Neural cell (in vitro differentiated cells): Measurements from ENCODE around the gene KIF22. TPM values are rescaled to one million over a fixed set of nuclear protein-coding genes. Genes with fewer than 3 reads are reported as not detected.

Source experiments
- H2AFZ ChIP-seq: fragments of 200-600, 300-800 bp; sonication (generic), shearing (Covaris generic); 2 replicates; pipeline ENCODE4 v1.6.0; 2014; ENCODE audit warnings: low read depth, mild to moderate bottlenecking, antibody characterized with exemption, low read length, moderate library complexity
- H3F3A ChIP-seq: fragments of 200-600 bp; shearing (Covaris generic); 2 replicates; pipeline ENCODE4 v1.6.1; 2016; ENCODE audit warnings: mild to moderate bottlenecking, moderate library complexity, mixed read lengths, antibody characterized with exemption, low read length; ENCODE audit not compliant: insufficient read depth, poor library complexity, severe bottlenecking
- H3K27ac ChIP-seq: fragments of 200-600, 300-800 bp; sonication (generic), shearing (Covaris generic); 2 replicates; pipeline ENCODE4 v1.5.1; 2014; ENCODE audit warnings: mild to moderate bottlenecking, low read length, moderate library complexity
- H3K27me3 ChIP-seq: fragments of 300-800, 200-600 bp; sonication (generic), shearing (Covaris generic); 2 replicates; pipeline ENCODE4 v1.6.0; 2014; ENCODE audit warnings: mild to moderate bottlenecking, low read depth, low read length, moderate library complexity; ENCODE audit not compliant: insufficient read depth
- H3K36me3 ChIP-seq: fragments of 300-800, 200-600 bp; sonication (generic), shearing (Covaris generic); 2 replicates; pipeline ENCODE4 v1.5.1; 2014; ENCODE audit warnings: mild to moderate bottlenecking, antibody characterized with exemption, low read length, moderate library complexity; ENCODE audit not compliant: insufficient read depth
- H3K4me2 ChIP-seq: fragments of 300-800, 200-600 bp; sonication (generic), shearing (Covaris generic); 2 replicates; pipeline ENCODE4 v1.6.0; 2014; ENCODE audit warnings: mild to moderate bottlenecking, low read length
- H3K4me3 ChIP-seq: fragments of 300-800, 200-600 bp; sonication (generic), shearing (Covaris generic); 2 replicates; pipeline ENCODE4 v1.5.1; 2014; ENCODE audit warnings: mild to moderate bottlenecking, low read length, moderate library complexity
- H3K79me2 ChIP-seq: fragments of 200-600 bp; shearing (Covaris generic); replicated peaks from 2 replicates; pipeline ENCODE4 v1.6.0; 2014; ENCODE audit warnings: mild to moderate bottlenecking, low read length, moderate library complexity; ENCODE audit not compliant: insufficient read depth
- H3K9ac ChIP-seq: fragments of 300-800, 200-600 bp; sonication (generic), shearing (Covaris generic); 2 replicates; pipeline ENCODE4 v1.6.1; 2016; ENCODE audit warnings: mild to moderate bottlenecking, low read length, mixed read lengths
- H3K9me2 ChIP-seq: fragments of 200-600 bp; shearing (Covaris generic); 2 replicates; pipeline ENCODE4 v1.6.1; 2016; ENCODE audit warnings: mild to moderate bottlenecking, low read length, mixed read lengths; ENCODE audit not compliant: insufficient read depth
- H3K9me3 ChIP-seq: fragments of 200-600, 300-800 bp; sonication (generic), shearing (Covaris generic); 2 replicates; pipeline ENCODE4 v1.6.1; 2016; ENCODE audit warnings: mild to moderate bottlenecking, mixed run types, low read length, moderate library complexity, mixed read lengths
- H4K20me1 ChIP-seq: fragments of 200-600 bp; shearing (Covaris generic); 2 replicates; pipeline ENCODE4 v1.6.1; 2016; ENCODE audit warnings: mild to moderate bottlenecking, mixed run types; ENCODE audit not compliant: insufficient read depth
- CTCF ChIP-seq: fragments of 450-650 bp; IDR thresholded peaks from 2 replicates; pipeline ENCODE4 v1.5.1; 2014; ENCODE audit warnings: antibody characterized with exemption, mild to moderate bottlenecking, moderate library complexity; ENCODE audit not compliant: poor library complexity, severe bottlenecking
- EP300 ChIP-seq: fragments of 450-650 bp; conservative IDR thresholded peaks from 2 replicates; pipeline ENCODE4 v1.6.1; 2014; ENCODE audit warnings: antibody characterized with exemption, mild to moderate bottlenecking, moderate library complexity; ENCODE audit not compliant: poor library complexity, severe bottlenecking
- EZH2 ChIP-seq: fragments of 200-600, 300-800 bp; shearing (Covaris generic), sonication (generic); IDR thresholded peaks from 2 replicates; pipeline ENCODE4 v1.6.1; 2014; ENCODE audit warnings: antibody characterized with exemption, low read length, borderline replicate concordance, mild to moderate bottlenecking; ENCODE audit not compliant: insufficient read depth, poor library complexity, severe bottlenecking
- MXI1 ChIP-seq: fragments of 450-650 bp; conservative IDR thresholded peaks from 2 replicates; pipeline ENCODE4 v1.6.1; 2014; ENCODE audit warnings: antibody characterized with exemption, mild to moderate bottlenecking; ENCODE audit not compliant: poor library complexity, severe bottlenecking
- POLR2AphosphoS5 ChIP-seq: IDR thresholded peaks from 2 replicates; pipeline ENCODE4 v1.6.1; 2012
- RAD21 ChIP-seq: fragments of 450-650 bp; conservative IDR thresholded peaks from 2 replicates; pipeline ENCODE4 v1.6.1; 2014; ENCODE audit warnings: antibody characterized with exemption, mild to moderate bottlenecking, moderate library complexity
- REST ChIP-seq: IDR thresholded peaks from 2 replicates; pipeline ENCODE4 v1.6.1; 2012; ENCODE audit warnings: borderline replicate concordance
- SMC3 ChIP-seq: fragments of 450-650 bp; conservative IDR thresholded peaks from 2 replicates; pipeline ENCODE4 v1.6.1; 2014; ENCODE audit warnings: antibody characterized with exemption, mild to moderate bottlenecking, moderate library complexity; ENCODE audit not compliant: poor library complexity
- TAF1 ChIP-seq: IDR thresholded peaks from 2 replicates; pipeline ENCODE4 v1.6.1; 2012; ENCODE audit warnings: low read depth
- polyA plus RNA-seq: library from polyadenylated mRNA; depleted of rRNA; stranded (reverse); fragments of >200 nt; gene quantifications from 2 replicates; pipeline ENCODE4 v1.2.3, GENCODE V29; 2014

KIF22 gene
- polyA plus RNA-seq, 1 donor from 2014 or later, result 81.1 TPM

GRCh38 chr16:29845656-29846055 lies 55.1 kb downstream of the KIF22 start:
- no peak overlapping the region for H3K4me2 ChIP-seq
- H2AFZ ChIP-seq, result no peak overlapping the region
- H3F3A ChIP-seq, result no peaks in the 10 kb centered on the region
- no peaks in the 10 kb centered on the region for H3K27me3 ChIP-seq
- no peaks in the 10 kb centered on the region for H4K20me1 ChIP-seq
- no peak overlapping the region for H3K27ac ChIP-seq
- H3K36me3 ChIP-seq, result no peaks in the 10 kb centered on the region
- no peaks in the 10 kb centered on the region for H3K9me3 ChIP-seq
- H3K9ac ChIP-seq, result no peak overlapping the region
- H3K4me3 ChIP-seq, result no peak overlapping the region
- no peaks in the 10 kb centered on the region for H3K79me2 ChIP-seq
- H3K9me2 ChIP-seq, result no peaks in the 10 kb centered on the region
- TF ChIP-seq CTCF, result no peak
- no peak for TF ChIP-seq MXI1
- no peak for TF ChIP-seq EZH2
- no peak for TF ChIP-seq SMC3
- no peak for TF ChIP-seq EP300
- no peak for TF ChIP-seq RAD21
- TF ChIP-seq TAF1, result no peak
- TF ChIP-seq REST, result no peak
- no peak for TF ChIP-seq POLR2AphosphoS5

- Histone ChIP-seq H3K9ac (no peak overlapping the region), H2AFZ (no peak overlapping the region), H3K27ac (no peak overlapping the region)
Observed at GRCh38 chr16:29848420-29849297, 58.1 kb downstream of the KIF22 start.

More at GRCh38 chr16:29848420-29849297, 58.1 kb downstream of the KIF22 start:
- Histone ChIP-seq H3K9me2 (no peaks in the 10 kb centered on the region), H3F3A (no peaks in the 10 kb centered on the region), H3K9me3 (no peaks in the 10 kb centered on the region), H3K4me3 (no peak overlapping the region), H4K20me1 (no peaks in the 10 kb centered on the region), H3K27me3 (no peaks in the 10 kb centered on the region), H3K79me2 (no peaks in the 10 kb centered on the region), H3K4me2 (no peak overlapping the region), H3K36me3 (no peaks in the 10 kb centered on the region)
- no peak for TF ChIP-seq RAD21
- TF ChIP-seq SMC3, result peak; percentile 24
- TF ChIP-seq CTCF, result peak; percentile 33
